Fibroblast of the aortic adventitia (primary cell): ENCODE measurements around the gene RCHY1. TPM values are rescaled to one million over a fixed set of nuclear protein-coding genes. Genes with fewer than 3 reads are reported as not detected.
A peak's percentile ranks its signal among the peaks of the same experiment; 100 is the strongest.

Experiments
- DNase-seq: peaks from one replicate; pipeline ENCODE4 v3.0.0-alpha.2; 2010; ENCODE audit warnings: low read depth
- H3K4me3 ChIP-seq: 2 replicates; pipeline ENCODE4 v1.5.1; 2011; ENCODE audit warnings: low read depth, mild to moderate bottlenecking, control low read depth, low read length, moderate library complexity
- CTCF ChIP-seq: IDR thresholded peaks from 2 replicates; pipeline ENCODE4 v1.5.1; 2011; ENCODE audit warnings: mild to moderate bottlenecking, low read length, control low read depth, inconsistent platforms; ENCODE audit not compliant: insufficient read depth
- total RNA-seq: library from RNA; depleted of rRNA; stranded (reverse); fragments of >200 nt; gene quantifications from 2 replicates; pipeline ENCODE4 v1.2.3, GENCODE V29; 2012; ENCODE audit warnings: low replicate concordance

Gene RCHY1
- total RNA-seq, 1 donor = 27.3 TPM

- no peak overlapping the region for H3K4me3 ChIP-seq
- no peak for DNase-seq
- TF ChIP-seq CTCF = no peak
These were observed 37.0 kb downstream of the RCHY1 start for GRCh38 chr4:75477201-75477600.

GRCh38 chr4:75470738-75471137 is 43.5 kb downstream of the RCHY1 start:
- no peak for DNase-seq
- TF ChIP-seq CTCF = no peak
- H3K4me3 ChIP-seq = no peak overlapping the region

- H3K4me3 ChIP-seq = no peak overlapping the region
- TF ChIP-seq CTCF = no peak
- DNase-seq = no peak
These were observed 44.3 kb downstream of the RCHY1 start for GRCh38 chr4:75469896-75470295.

- no peak for DNase-seq
- no peak overlapping the region for H3K4me3 ChIP-seq
- TF ChIP-seq CTCF = no peak
These were observed 56.8 kb downstream of the RCHY1 start for GRCh38 chr4:75457365-75457764.

- DNase-seq = no peak
- H3K4me3 ChIP-seq = no peak overlapping the region
- no peak for TF ChIP-seq CTCF
These were observed 80.1 kb downstream of the RCHY1 start for GRCh38 chr4:75434105-75434504.

- peak; percentile 9 for DNase-seq
- H3K4me3 ChIP-seq = no peak overlapping the region
- peak; percentile 25 for TF ChIP-seq CTCF
These were observed 81.5 kb downstream of the RCHY1 start for GRCh38 chr4:75432683-75433082.

- DNase-seq = no peak
- no peak overlapping the region for H3K4me3 ChIP-seq
- no peak for TF ChIP-seq CTCF
These were observed 85.0 kb downstream of the RCHY1 start for GRCh38 chr4:75429208-75429607.
